NCI-H2196 (cell line): ENCODE results near the gene ZNF407.

Experiments used
- DNase-seq: peaks from one replicate; lab custom pipeline; 2025; ENCODE audit not compliant: unreplicated experiment; lab: John Stamatoyannopoulos, UW

Gene ZNF407

DNA sequence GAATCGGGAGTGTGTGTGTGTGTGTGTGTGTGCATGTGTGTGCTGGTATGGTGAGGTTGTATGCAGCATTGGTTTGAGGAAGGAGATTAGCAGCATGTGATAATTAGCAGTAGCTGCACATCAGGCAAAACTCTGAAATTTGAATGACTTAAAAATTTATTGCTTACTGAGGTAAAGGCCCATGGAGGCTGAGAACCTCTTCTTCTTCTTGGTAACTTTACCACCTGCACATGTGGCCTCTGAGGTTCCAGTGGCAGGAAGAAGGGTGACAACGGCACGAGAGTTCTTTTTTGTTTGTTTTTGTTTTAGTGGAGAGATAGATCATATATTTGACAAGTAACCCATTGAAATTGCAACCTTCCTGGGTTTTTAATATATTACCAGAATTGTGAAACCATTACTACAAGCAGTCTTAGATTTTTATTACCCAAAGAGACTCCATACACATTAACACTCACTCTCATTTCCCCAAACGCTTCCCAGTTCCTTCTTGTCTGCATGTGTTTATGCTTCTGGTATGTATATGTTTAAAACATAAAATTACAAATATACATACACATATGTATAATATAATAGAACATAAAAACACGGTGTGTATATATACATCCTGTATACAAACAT is 319.2 kb downstream of the ZNF407 start:
- DNase-seq: no peak

GRCh38 chr18:74918276-74918790 is 320.7 kb downstream of the ZNF407 start:
- no peak for DNase-seq

- DNase-seq: no peak
Measured at GRCh38 chr18:74921057-74921820, 323.6 kb downstream of the ZNF407 start.

- no peak for DNase-seq
Measured at GRCh38 chr18:74926051-74926450, 328.4 kb downstream of the ZNF407 start.

GRCh38 chr18:74928194-74928968 is 330.7 kb downstream of the ZNF407 start:
- no peak for DNase-seq

- no peak for DNase-seq
Measured at GRCh38 chr18:74929110-74929509, 331.4 kb downstream of the ZNF407 start.

GRCh38 chr18:74930616-74931015 is 332.9 kb downstream of the ZNF407 start:
- DNase-seq: no peak

GRCh38 chr18:74933930-74934329 is 336.3 kb downstream of the ZNF407 start:
- no peak for DNase-seq

DNA sequence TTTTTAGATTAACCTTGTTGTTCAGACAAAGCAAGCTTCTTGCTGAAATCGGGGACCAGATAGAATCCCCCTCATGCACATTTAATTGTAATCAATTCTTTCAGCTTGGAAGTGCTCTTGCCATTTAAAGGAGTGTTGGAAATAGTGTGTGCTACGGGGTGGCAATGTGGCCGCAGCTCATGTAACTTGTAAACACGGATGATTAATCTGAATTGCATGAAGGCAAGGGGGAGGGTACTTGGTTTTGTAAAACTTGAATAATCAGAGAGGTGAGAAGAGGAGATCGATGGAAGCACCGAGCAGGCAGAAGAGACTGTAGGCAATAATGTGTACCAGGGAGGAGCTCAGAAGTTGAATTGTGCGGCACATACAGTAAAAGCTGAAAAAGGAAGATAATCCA is 337.8 kb downstream of the ZNF407 start:
- DNase-seq: no peak

GRCh38 chr18:74936343-74936742 is 338.7 kb downstream of the ZNF407 start:
- no peak for DNase-seq

- no peak for DNase-seq
Measured at GRCh38 chr18:74937291-74937690, 339.6 kb downstream of the ZNF407 start.

- no peak for DNase-seq
Measured at GRCh38 chr18:74940856-74941255, 343.2 kb downstream of the ZNF407 start.

DNA sequence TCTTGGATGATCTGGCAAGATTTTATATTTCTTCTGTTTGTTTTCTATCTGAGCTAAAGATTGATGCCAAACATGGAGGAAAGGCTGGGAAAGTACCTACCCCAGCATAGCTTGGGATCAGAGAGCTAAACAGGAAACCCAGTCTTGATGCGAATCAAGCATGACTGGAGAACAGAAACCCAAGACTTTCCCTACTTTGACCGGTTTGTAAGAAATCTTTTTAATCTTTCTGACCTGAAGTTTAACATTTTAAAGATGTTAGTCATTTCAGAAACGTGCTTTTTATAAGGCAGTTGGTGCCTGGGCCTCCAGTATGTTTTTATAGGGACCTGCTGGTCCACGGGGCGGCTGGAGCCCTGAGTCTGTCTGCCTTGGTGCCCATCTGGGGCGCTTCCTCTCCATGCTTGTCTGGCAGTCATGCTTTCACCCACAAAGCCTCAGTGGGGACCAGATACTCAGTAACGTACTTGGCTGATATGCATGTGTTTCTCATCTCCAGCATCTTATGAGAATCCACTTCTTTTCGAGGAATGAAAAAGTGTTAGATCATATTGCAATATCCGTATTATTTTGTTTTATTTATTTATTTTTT is 344.7 kb downstream of the ZNF407 start:
- DNase-seq: no peak

- no peak for DNase-seq
Measured at GRCh38 chr18:74944676-74945075, 347.0 kb downstream of the ZNF407 start.

- DNase-seq: no peak
Measured at GRCh38 chr18:74945774-74946545, 348.3 kb downstream of the ZNF407 start.

DNA sequence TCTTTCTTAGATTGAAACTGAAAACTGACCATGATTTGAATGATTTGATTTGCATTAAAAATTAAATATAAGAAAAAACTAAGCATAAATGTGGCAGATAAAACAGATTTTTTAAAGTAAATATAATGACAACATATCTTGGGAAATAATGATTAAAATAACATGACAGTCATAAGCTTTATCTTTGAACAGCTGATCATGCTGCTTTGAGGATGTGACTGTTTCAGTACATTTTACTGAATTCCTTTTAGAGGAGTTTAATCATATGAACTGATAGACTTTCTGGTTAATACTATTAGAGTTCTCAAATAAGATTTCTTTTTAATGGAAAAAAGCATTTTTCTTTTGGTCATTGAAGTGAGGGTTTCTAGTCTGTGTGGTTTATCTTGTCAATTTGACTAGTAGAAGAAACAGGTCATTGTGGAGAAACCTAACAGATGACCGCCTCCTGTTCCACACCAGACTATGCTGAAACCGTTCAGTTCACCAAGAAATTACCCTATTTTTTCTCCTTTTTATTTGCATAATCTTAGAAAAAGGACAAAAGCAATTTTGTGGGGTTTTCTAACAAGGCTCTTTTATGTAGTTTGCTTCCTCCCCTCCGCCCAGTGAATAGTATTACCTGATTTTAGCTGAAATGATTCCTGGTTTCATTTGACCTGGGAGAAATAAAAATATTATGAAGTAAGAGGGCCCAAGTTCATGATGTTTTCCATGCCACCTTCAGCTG is 349.1 kb downstream of the ZNF407 start:
- DNase-seq: no peak

DNA sequence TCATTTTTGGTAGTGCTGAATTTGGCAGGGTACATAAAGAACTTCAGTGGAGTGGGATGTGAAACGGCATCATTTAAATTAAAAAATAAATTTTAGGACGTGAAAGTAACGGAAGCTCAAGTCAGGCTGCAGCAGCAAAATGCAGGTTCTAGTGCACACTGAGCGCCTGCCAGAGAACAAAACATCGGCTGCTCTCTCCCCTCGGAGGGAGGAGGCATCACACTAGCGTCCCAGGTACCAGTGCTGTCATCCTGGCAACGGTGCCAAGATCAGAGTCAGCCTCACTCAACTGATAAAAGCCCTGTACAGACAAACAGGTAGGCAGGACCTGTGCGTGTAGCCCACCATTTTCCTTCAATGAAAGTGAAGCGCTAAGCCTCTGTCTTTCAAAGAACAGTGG is 349.7 kb downstream of the ZNF407 start:
- DNase-seq: no peak

DNA sequence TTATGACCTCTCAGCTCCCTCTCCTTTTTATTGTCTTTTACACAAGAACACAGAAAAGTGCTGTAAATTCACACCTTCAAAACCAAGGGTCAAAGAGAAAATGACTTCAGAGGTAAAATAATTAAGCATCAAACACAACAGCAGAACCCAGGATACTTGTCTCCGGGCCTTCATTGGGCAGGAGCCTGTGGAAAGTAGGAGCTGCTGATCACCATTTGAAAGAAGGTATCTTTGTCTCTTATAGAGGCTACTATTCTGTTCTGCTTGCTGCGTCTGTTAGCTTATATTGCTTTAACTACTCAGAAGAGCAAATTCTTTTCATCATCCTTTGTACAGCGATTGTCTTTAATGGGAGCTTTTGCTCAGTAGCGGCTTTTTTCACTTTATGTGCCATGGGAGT is 350.2 kb downstream of the ZNF407 start:
- no peak for DNase-seq

GRCh38 chr18:74949611-74950010 is 351.9 kb downstream of the ZNF407 start:
- no peak for DNase-seq

DNA sequence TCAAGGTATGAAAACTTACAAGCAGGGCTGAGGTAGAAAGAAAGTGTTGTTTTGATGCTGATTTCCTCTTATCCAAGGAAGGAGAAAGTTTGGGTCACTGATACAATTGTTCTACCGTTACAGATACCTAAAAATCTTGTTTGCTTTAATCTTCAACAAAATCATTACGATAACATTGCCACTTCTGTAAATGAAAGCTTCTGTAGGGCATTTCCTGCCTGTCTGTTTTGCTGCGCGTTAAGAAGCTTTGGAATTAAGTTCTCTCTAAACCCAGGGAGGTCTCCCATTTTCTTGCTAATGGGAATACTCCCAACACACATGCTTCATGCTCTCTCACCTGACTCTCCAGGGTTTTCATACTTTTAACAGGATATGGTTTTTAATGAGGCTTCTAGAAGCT is 352.8 kb downstream of the ZNF407 start:
- DNase-seq: no peak
